ENCODE data around the gene GFRA1. TPM values are rescaled to one million over a fixed set of nuclear protein-coding genes. Genes with fewer than 3 reads are reported as not detected.

GFRA1 gene
- total and polyA plus RNA-seq, 12 donors = 0.38 to 9.3 (median 1.7) TPM

DNA sequence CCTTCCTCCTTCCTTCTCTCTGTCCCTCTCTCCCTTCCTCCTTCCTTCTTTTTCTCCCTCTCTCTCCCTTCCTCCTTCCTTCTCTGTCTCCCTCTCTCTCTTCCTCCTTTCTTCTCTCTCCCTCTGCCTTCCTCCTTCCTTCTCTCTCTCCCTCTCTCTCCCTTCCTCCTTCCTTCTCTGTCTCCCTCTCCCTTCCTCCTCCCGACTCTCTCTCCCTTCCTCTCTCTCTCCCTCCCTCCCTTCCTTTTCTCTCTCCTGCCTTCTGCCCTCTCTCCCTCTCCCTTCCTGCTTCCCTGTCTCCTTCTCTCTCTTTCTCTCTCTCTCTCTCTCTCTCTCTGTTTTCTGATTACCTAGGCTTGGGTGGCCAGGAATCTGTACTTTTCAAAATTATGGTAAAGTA, 16.6 kb upstream of the GFRA1 start:
- DNase-seq (no peak), ATAC-seq (no peak)
- TF ChIP-seq, protein P1, sequence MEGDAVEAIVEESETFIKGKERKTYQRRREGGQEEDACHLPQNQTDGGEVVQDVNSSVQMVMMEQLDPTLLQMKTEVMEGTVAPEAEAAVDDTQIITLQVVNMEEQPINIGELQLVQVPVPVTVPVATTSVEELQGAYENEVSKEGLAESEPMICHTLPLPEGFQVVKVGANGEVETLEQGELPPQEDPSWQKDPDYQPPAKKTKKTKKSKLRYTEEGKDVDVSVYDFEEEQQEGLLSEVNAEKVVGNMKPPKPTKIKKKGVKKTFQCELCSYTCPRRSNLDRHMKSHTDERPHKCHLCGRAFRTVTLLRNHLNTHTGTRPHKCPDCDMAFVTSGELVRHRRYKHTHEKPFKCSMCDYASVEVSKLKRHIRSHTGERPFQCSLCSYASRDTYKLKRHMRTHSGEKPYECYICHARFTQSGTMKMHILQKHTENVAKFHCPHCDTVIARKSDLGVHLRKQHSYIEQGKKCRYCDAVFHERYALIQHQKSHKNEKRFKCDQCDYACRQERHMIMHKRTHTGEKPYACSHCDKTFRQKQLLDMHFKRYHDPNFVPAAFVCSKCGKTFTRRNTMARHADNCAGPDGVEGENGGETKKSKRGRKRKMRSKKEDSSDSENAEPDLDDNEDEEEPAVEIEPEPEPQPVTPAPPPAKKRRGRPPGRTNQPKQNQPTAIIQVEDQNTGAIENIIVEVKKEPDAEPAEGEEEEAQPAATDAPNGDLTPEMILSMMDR (IDR thresholded peaks at IDR 0.05) = no peak
- H3K9me3 ChIP-seq = no peaks in the 10 kb centered on the region
- intact Hi-C loops (cut with DNase I) = loop anchor here in 9 of 10 donors (2.0 to 10.0 kb wide), 9 partner anchors 335 to 1115 kb away; no protein-coding TSS in a partner anchor
- H3K4me3 ChIP-seq = no peak overlapping the region
- no peaks in the 10 kb centered on the region for H3K36me3 ChIP-seq
- no peaks in the 10 kb centered on the region for H3K4me1 ChIP-seq
- 34 to 46% methylated on average over 1 of the region's 1 CpG for WGBS, 2 donors
- H3K27me3 ChIP-seq = peaks cover 0 to 17% (median 0%) of the 10 kb centered on the region in 7 donors
- H3K27ac ChIP-seq = no peak overlapping the region

DNA sequence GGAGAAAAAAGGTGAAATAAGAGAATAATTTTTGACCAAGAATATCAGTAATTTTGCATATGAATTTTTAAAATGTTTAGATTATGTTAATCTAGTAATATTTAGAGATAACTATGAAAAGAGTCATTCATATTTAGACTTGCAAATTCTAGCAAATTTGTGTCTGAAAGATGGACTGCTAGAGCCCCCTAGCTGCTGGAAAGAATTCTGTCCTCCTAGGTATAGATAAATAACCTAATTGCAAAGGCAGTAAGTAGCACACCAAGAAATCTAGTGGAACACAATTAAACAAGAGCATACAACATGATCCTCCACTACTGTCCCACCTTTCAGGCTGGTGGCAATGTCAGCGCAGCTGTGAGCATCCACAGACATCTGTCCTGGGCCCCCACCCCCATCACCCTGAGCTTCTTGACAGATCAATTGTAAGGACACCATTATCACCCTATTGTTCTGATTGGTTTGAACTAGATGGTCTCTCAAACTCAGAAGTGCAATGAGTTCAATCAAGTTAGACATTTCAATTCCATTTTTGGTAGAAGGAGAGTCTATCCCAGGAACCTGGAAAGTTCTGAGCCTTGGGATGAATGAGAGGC, 15.0 kb upstream of the GFRA1 start:
- WGBS, 2 donors = 21 to 26% methylated on average over 1 of the region's 1 CpG
- ATAC-seq (peak in 4 of 8 donors; percentile 25 to 38 (median 32)), DNase-seq (peak in 1 of 2 donors; percentile 37)
- H3K9me3 ChIP-seq = no peaks in the 10 kb centered on the region
- TF ChIP-seq, protein P1 (IDR thresholded peaks at IDR 0.05) = peak; percentile 23 to 77 (median 64)
- no peaks in the 10 kb centered on the region for H3K36me3 ChIP-seq
- peaks cover 0 to 17% (median 0%) of the 10 kb centered on the region in 7 donors for H3K27me3 ChIP-seq
- no peaks in the 10 kb centered on the region for H3K4me1 ChIP-seq
- intact Hi-C loops (cut with DNase I) = loop anchor here (2.0 to 10.0 kb wide), 10 partner anchors 333 to 1113 kb away; no protein-coding TSS in a partner anchor
- H3K4me3 ChIP-seq = no peak overlapping the region
- H3K27ac ChIP-seq = no peak overlapping the region

DNA sequence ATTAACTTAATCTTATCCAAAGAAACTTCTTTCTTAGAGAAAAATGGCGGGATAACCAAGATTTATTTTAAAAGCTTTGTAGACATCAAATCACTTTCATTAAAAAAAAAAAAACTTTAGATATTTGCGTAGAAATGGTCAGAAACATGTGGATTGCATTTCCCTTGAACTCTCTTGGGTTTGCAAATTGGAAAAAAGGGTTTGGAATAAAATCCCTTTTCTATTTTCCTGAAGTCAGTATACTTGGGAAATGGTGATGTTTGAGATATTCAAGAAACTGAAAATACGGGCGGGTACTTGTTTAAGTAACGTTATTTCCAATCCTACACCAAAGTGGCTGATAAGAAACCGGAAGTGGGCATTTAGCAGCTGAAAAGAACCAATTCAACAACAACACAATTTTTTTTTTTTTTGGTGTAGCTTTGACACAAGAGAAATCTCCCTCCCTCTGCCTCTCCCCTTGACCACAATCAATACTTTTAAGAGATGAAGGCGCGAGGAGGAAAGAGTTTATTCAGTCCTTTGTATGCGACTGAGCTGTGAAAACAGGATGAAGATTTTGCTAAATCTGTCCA, 13.7 kb upstream of the GFRA1 start:
- Histone ChIP-seq H3K27me3 (peaks cover 0 to 17% (median 0%) of the 10 kb centered on the region in 7 donors), H3K4me1 (no peaks in the 10 kb centered on the region), H3K9me3 (no peaks in the 10 kb centered on the region), H3K27ac (no peak overlapping the region), H3K4me3 (no peak overlapping the region), H3K36me3 (no peaks in the 10 kb centered on the region)
- TF ChIP-seq, protein P1 (IDR thresholded peaks at IDR 0.05) = no peak
- ATAC-seq (no peak), DNase-seq (no peak)
- intact Hi-C loops (cut with DNase I) = loop anchor here (2.0 to 10.0 kb wide), 10 partner anchors 332 to 1112 kb away; no protein-coding TSS in a partner anchor
- 65 to 69% methylated on average over 9 of the region's 9 CpGs for WGBS, 2 donors

DNA sequence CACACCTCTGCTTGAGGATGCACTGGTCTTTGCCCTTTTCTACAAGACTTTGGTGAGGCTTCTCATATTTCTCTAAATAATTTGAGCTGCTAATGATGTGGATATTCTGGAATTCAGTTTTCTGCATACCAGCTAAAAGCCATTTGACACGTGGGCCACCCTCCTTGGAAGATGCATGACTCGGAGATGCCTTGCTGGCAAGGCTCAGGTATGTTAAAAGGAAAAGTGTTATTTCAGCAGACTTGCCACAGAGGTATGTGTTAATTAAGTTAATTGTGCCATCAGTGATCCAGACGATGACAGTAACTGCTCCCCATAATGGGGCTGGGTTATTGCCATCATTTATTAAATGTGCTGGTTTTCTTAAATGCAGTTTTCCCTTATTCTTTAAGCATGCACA, 8.8 kb upstream of the GFRA1 start:
- H3K36me3 ChIP-seq = no peaks in the 10 kb centered on the region
- no peak for DNase-seq
- intact Hi-C loops (cut with DNase I) = loop anchor here in 5 of 10 donors (10.0 kb wide), 5 partner anchors 327 to 1107 kb away; no protein-coding TSS in a partner anchor
- no peak overlapping the region for H3K4me3 ChIP-seq
- H3K4me1 ChIP-seq = no peaks in the 10 kb centered on the region
- peaks cover 0 to 28% (median 4%) of the 10 kb centered on the region in 7 donors for H3K27me3 ChIP-seq
- H3K9me3 ChIP-seq = no peaks in the 10 kb centered on the region
- TF ChIP-seq, protein P1 (IDR thresholded peaks at IDR 0.05) = no peak
- 70 to 71% methylated on average over 3 of the region's 3 CpGs for WGBS, 2 donors
- no peak for ATAC-seq
- H3K27ac ChIP-seq = no peak overlapping the region
